ENCODE data around the gene GPX3. TPM values are rescaled to one million over a fixed set of nuclear protein-coding genes. Genes with fewer than 3 reads are reported as not detected.

GPX3 gene
- total RNA-seq, 1 donor from 2014 or later: 0.18 TPM

DNA sequence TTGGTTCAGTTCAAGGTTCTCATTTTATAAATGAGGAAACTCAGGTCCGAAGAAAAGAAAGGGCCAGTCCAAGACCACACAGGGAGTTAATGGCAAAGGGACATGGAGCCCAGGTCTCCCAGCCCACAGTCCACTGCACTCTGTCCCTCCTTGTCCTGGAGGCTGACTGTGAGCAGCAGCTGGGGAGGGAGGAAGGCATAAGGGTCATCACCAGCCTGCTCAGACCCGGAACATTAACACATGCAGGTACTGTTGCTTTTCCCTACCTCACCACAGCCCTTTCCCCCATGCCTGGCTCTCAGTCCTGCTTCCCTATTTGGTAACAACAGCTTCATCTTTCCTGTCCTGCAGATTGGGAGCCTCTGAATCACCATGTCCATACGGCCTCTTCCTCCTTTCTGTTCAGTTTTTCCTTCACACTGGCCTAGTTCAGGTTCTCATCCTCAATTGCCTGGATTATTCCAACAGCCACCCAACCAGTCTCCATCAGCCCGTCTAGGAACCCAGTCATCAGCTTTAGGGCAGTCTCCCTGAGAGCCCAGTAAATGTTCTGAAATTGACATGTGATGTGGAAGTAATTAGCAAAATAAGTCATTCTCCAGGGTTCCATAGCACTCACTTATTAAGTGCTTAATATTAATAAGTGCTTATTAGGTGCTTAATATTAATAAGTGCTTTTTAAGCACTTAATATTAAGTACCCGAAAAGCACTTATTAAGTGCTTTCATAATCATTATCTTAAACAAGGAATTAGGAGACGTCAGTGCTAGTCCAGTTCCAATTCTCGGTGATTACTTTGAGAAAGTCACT is 4.3 kb downstream of the GPX3 start:
- ChIA-PET CTCF (no interaction called here), POLR2A (no interaction called here)
- TF ChIP-seq, protein P1, sequence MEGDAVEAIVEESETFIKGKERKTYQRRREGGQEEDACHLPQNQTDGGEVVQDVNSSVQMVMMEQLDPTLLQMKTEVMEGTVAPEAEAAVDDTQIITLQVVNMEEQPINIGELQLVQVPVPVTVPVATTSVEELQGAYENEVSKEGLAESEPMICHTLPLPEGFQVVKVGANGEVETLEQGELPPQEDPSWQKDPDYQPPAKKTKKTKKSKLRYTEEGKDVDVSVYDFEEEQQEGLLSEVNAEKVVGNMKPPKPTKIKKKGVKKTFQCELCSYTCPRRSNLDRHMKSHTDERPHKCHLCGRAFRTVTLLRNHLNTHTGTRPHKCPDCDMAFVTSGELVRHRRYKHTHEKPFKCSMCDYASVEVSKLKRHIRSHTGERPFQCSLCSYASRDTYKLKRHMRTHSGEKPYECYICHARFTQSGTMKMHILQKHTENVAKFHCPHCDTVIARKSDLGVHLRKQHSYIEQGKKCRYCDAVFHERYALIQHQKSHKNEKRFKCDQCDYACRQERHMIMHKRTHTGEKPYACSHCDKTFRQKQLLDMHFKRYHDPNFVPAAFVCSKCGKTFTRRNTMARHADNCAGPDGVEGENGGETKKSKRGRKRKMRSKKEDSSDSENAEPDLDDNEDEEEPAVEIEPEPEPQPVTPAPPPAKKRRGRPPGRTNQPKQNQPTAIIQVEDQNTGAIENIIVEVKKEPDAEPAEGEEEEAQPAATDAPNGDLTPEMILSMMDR (IDR thresholded peaks at IDR 0.05): no peak
- ATAC-seq (ENCODE audit: low read depth): no peak
- Mint-ChIP-seq H3K4me1 (peaks cover 21% of the 10 kb centered on the region), H3K27ac (no peak overlapping the region), H3K4me3 (no peak overlapping the region), H3K27me3 (no peaks in the 10 kb centered on the region), H3K9me3 (no peaks in the 10 kb centered on the region), H3K36me3 (ENCODE audit: low read depth) (peaks cover 47% of the 10 kb centered on the region)
- no peak for DNase-seq
- intact Hi-C loops (cut with micrococcal nuclease): no loop called here

DNA sequence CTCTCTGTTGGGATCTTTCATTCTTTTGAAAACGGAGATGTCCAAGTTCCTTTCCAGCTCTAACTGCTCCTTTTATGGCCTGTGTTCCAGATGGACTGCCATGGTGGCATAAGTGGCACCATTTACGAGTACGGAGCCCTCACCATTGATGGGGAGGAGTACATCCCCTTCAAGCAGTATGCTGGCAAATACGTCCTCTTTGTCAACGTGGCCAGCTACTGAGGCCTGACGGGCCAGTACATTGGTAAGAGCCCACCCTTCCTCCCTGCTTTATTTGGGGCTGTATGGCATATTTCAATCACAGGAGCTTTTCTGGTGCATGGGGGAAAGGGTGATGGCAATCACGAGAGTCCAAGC is 4.8 kb downstream of the GPX3 start:
- intact Hi-C loops (cut with micrococcal nuclease): no loop called here
- no peak overlapping the region for H3K27ac Mint-ChIP-seq
- H3K4me3 Mint-ChIP-seq: no peak overlapping the region
- TF ChIP-seq, protein P1 (IDR thresholded peaks at IDR 0.05): no peak
- peaks cover 53% of the 10 kb centered on the region for H3K36me3 Mint-ChIP-seq (ENCODE audit: low read depth)
- peaks cover 19% of the 10 kb centered on the region for H3K4me1 Mint-ChIP-seq
- H3K9me3 Mint-ChIP-seq: no peaks in the 10 kb centered on the region
- CTCF ChIA-PET: no interaction called here
- no peak for DNase-seq
- no peaks in the 10 kb centered on the region for H3K27me3 Mint-ChIP-seq
- no peak for ATAC-seq (ENCODE audit: low read depth)
- POLR2A ChIA-PET: no interaction called here

DNA sequence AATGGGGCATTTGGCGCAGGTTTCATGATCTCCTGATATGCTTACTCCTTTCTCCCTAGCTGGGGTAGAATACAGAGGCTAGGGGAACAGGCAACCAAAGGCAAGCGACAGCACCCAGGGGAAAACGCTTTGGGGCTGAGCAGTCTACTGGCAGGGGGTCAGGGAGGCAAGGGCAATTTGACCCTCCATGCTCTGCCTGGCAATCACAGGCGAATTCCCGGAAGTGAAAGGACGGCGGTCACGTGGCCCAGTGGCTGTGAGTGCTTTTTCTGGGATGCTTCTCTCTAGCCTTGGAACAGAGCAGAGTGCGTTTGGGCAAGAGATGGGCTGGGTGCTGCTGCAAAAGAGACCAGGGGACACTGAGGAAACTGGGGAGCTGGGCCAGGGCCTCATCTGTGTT is 5.7 kb downstream of the GPX3 start:
- TF ChIP-seq, protein P1 (IDR thresholded peaks at IDR 0.05): no peak
- CTCF ChIA-PET: interaction anchor here (1.3 kb wide), 1 partner anchor 89 kb away, joined by 4 read pairs; no protein-coding TSS in a partner anchor
- H3K4me3 Mint-ChIP-seq: no peak overlapping the region
- no peaks in the 10 kb centered on the region for H3K9me3 Mint-ChIP-seq
- no peaks in the 10 kb centered on the region for H3K27me3 Mint-ChIP-seq
- intact Hi-C loops (cut with micrococcal nuclease): no loop called here
- H3K27ac Mint-ChIP-seq: no peak overlapping the region
- ATAC-seq (ENCODE audit: low read depth): no peak
- H3K36me3 Mint-ChIP-seq (ENCODE audit: low read depth): peaks cover 60% of the 10 kb centered on the region
- DNase-seq: no peak
- POLR2A ChIA-PET: no interaction called here
- peaks cover 14% of the 10 kb centered on the region for H3K4me1 Mint-ChIP-seq

DNA sequence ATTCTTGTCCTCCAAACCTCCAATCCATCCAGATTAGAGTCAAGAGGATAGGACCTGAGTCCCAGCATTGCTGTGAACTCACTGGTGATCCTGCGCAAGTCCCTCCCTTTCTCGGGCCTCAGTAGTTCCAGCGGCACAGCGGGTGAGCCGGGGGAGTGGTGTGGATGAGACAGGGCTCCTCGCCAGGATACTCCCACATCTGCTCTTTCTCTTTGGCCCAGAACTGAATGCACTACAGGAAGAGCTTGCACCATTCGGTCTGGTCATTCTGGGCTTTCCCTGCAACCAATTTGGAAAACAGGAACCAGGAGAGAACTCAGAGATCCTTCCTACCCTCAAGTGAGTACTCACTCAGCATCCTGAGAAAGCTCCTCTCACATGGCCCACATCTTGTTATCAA is 6.3 kb downstream of the GPX3 start:
- DNase-seq (no peak), ATAC-seq (ENCODE audit: low read depth) (no peak)
- TF ChIP-seq, protein P1 (IDR thresholded peaks at IDR 0.05): no peak
- H3K9me3 Mint-ChIP-seq: no peaks in the 10 kb centered on the region
- ChIA-PET CTCF (interaction anchor here (1.3 kb wide), 1 partner anchor 89 kb away, joined by 4 read pairs; no protein-coding TSS in a partner anchor), POLR2A (no interaction called here)
- intact Hi-C loops (cut with micrococcal nuclease): no loop called here
- peaks cover 66% of the 10 kb centered on the region for H3K36me3 Mint-ChIP-seq (ENCODE audit: low read depth)
- H3K27ac Mint-ChIP-seq: no peak overlapping the region
- H3K27me3 Mint-ChIP-seq: no peaks in the 10 kb centered on the region
- peaks cover 8% of the 10 kb centered on the region for H3K4me1 Mint-ChIP-seq
- H3K4me3 Mint-ChIP-seq: no peak overlapping the region

DNA sequence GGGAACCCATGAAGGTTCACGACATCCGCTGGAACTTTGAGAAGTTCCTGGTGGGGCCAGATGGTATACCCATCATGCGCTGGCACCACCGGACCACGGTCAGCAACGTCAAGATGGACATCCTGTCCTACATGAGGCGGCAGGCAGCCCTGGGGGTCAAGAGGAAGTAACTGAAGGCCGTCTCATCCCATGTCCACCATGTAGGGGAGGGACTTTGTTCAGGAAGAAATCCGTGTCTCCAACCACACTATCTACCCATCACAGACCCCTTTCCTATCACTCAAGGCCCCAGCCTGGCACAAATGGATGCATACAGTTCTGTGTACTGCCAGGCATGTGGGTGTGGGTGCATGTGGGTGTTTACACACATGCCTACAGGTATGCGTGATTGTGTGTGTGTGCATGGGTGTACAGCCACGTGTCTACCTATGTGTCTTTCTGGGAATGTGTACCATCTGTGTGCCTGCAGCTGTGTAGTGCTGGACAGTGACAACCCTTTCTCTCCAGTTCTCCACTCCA is 7.6 kb downstream of the GPX3 start:
- CTCF ChIA-PET: no interaction called here
- Mint-ChIP-seq H3K36me3 (ENCODE audit: low read depth) (peaks cover 76% of the 10 kb centered on the region), H3K9me3 (no peaks in the 10 kb centered on the region), H3K27me3 (no peaks in the 10 kb centered on the region), H3K4me1 (peaks cover 1% of the 10 kb centered on the region), H3K27ac (no peak overlapping the region), H3K4me3 (no peak overlapping the region)
- ATAC-seq (ENCODE audit: low read depth) (no peak), DNase-seq (no peak)
- intact Hi-C loops (cut with micrococcal nuclease): no loop called here
- TF ChIP-seq, protein P1 (IDR thresholded peaks at IDR 0.05): no peak
- POLR2A ChIA-PET: no interaction called here
